Measurements from ENCODE around the gene ITPR3.

ITPR3 gene

DNA sequence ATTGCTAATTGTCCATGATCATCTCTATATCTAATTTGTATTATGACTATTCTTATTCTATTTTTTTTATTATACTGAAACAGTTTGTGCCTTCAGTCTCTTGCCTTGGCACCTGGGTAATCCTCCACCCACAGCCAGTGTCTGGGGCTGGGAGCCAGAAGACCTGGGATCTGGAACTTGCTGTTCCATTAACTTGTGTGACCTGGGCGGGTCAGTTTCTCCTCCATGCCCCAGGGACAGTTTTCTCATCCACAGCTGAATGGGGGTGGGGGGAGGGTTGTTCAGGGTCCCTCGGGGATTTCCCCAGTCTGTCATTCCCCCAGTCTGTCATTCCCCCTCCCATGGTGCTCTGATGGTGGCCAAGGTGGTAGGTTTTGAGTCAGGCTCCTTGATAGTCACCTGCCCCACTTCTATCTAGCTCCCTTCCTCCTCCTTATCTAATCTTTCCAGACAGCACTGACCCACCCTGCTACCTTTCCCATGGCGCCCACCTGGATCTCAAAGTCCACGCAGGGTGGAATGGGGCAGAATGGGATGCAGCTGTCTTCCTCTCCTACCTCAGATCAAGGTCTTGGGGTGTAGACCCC, 10.9 kb downstream of the ITPR3 start:
- Histone ChIP-seq H3K27ac (ENCODE audit: low read length) (peak overlapping the region; percentile 63), H3K27me3 (ENCODE audit: low read depth, low read length) (no peaks in the 10 kb centered on the region), H3K4me3 (ENCODE audit: low read depth in 1 of 2, low read length in 2 of 2) (no peak overlapping the region), H3K36me3 (ENCODE audit: control insufficient read depth in 1 of 2, insufficient read depth in 2 of 2, low read length in 2 of 2) (no peaks in the 10 kb centered on the region), H3K9me3 (ENCODE audit: control insufficient read depth in 1 of 2, low read length in 2 of 2) (no peaks in the 10 kb centered on the region), H3K4me1 (ENCODE audit: control insufficient read depth in 1 of 2, insufficient read depth in 2 of 2, low read length in 2 of 2) (peaks cover 7 to 24% of the 10 kb centered on the region in 2 donors)

GRCh38 chr6:33632558-33633039, 11.5 kb downstream of the ITPR3 start:
- no peaks in the 10 kb centered on the region for H3K27me3 ChIP-seq (ENCODE audit: low read depth, low read length)
- H3K9me3 ChIP-seq (ENCODE audit: control insufficient read depth in 1 of 2, low read length in 2 of 2): no peaks in the 10 kb centered on the region
- peaks cover 7 to 24% of the 10 kb centered on the region in 2 donors for H3K4me1 ChIP-seq (ENCODE audit: control insufficient read depth in 1 of 2, insufficient read depth in 2 of 2, low read length in 2 of 2)
- H3K27ac ChIP-seq (ENCODE audit: low read length): peak overlapping the region; percentile 63
- peak overlapping the region in 1 of 2 donors; percentile 26 for H3K4me3 ChIP-seq (ENCODE audit: low read depth in 1 of 2, low read length in 2 of 2)
- H3K36me3 ChIP-seq (ENCODE audit: control insufficient read depth in 1 of 2, insufficient read depth in 2 of 2, low read length in 2 of 2): no peaks in the 10 kb centered on the region

GRCh38 chr6:33633084-33633461, 12.0 kb downstream of the ITPR3 start:
- peaks cover 7 to 21% of the 10 kb centered on the region in 2 donors for H3K4me1 ChIP-seq (ENCODE audit: control insufficient read depth in 1 of 2, insufficient read depth in 2 of 2, low read length in 2 of 2)
- H3K4me3 ChIP-seq (ENCODE audit: low read depth in 1 of 2, low read length in 2 of 2): peak overlapping the region; percentile 26 to 53
- H3K27ac ChIP-seq (ENCODE audit: low read length): peak overlapping the region; percentile 63
- H3K9me3 ChIP-seq (ENCODE audit: control insufficient read depth in 1 of 2, low read length in 2 of 2): no peaks in the 10 kb centered on the region
- H3K27me3 ChIP-seq (ENCODE audit: low read depth, low read length): no peaks in the 10 kb centered on the region
- no peaks in the 10 kb centered on the region for H3K36me3 ChIP-seq (ENCODE audit: control insufficient read depth in 1 of 2, insufficient read depth in 2 of 2, low read length in 2 of 2)

- no peaks in the 10 kb centered on the region for H3K36me3 ChIP-seq (ENCODE audit: control insufficient read depth in 1 of 2, insufficient read depth in 2 of 2, low read length in 2 of 2)
- H3K4me1 ChIP-seq (ENCODE audit: control insufficient read depth in 1 of 2, insufficient read depth in 2 of 2, low read length in 2 of 2): peaks cover 7 to 16% of the 10 kb centered on the region in 2 donors
- H3K4me3 ChIP-seq (ENCODE audit: low read depth in 1 of 2, low read length in 2 of 2): peak overlapping the region; percentile 55
- H3K27me3 ChIP-seq (ENCODE audit: low read depth, low read length): no peaks in the 10 kb centered on the region
- no peaks in the 10 kb centered on the region for H3K9me3 ChIP-seq (ENCODE audit: control insufficient read depth in 1 of 2, low read length in 2 of 2)
- no peak overlapping the region for H3K27ac ChIP-seq (ENCODE audit: low read length)
These were observed 12.5 kb downstream of the ITPR3 start for GRCh38 chr6:33633462-33634158.

DNA sequence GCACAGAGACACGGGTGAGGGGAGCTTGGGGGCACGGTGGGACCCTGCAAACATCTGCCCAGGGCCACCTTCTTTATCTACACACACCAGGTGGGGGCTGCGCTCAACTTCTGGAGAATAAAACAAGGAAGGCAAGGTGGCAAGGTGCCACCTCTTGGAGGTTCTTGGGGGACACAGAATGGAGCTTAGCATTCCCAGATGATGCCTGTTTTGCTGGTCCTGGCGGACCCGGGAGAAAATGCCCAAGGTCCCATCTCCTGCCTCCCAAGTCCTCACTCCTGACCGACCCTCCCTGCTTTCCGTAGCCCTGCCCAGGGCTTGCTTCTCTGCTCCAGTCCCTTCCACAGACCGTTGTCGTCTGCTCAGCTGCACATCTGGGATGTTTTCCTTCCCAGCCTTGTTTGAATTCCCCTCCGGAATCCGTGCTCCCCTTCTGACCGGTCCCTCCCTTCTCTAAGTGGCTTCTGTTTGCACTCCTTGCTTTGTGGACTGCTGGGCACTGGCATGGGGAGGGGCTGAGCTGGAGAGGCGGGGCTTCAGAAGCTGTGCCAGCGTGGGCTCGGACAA, 13.1 kb downstream of the ITPR3 start:
- Histone ChIP-seq H3K4me3 (ENCODE audit: low read depth in 1 of 2, low read length in 2 of 2) (peak overlapping the region; percentile 55), H3K9me3 (ENCODE audit: control insufficient read depth in 1 of 2, low read length in 2 of 2) (no peaks in the 10 kb centered on the region), H3K27me3 (ENCODE audit: low read depth, low read length) (no peaks in the 10 kb centered on the region), H3K4me1 (ENCODE audit: control insufficient read depth in 1 of 2, insufficient read depth in 2 of 2, low read length in 2 of 2) (peaks cover 7 to 16% of the 10 kb centered on the region in 2 donors), H3K27ac (ENCODE audit: low read length) (no peak overlapping the region), H3K36me3 (ENCODE audit: control insufficient read depth in 1 of 2, insufficient read depth in 2 of 2, low read length in 2 of 2) (no peaks in the 10 kb centered on the region)

GRCh38 chr6:33634946-33635345, 13.8 kb downstream of the ITPR3 start:
- Histone ChIP-seq H3K36me3 (ENCODE audit: control insufficient read depth in 1 of 2, insufficient read depth in 2 of 2, low read length in 2 of 2) (no peaks in the 10 kb centered on the region), H3K27me3 (ENCODE audit: low read depth, low read length) (no peaks in the 10 kb centered on the region), H3K9me3 (ENCODE audit: control insufficient read depth in 1 of 2, low read length in 2 of 2) (no peaks in the 10 kb centered on the region), H3K4me3 (ENCODE audit: low read depth in 1 of 2, low read length in 2 of 2) (peak overlapping the region in 1 of 2 donors; percentile 55), H3K4me1 (ENCODE audit: control insufficient read depth in 1 of 2, insufficient read depth in 2 of 2, low read length in 2 of 2) (peaks cover 7 to 16% of the 10 kb centered on the region in 2 donors), H3K27ac (ENCODE audit: low read length) (no peak overlapping the region)

DNA sequence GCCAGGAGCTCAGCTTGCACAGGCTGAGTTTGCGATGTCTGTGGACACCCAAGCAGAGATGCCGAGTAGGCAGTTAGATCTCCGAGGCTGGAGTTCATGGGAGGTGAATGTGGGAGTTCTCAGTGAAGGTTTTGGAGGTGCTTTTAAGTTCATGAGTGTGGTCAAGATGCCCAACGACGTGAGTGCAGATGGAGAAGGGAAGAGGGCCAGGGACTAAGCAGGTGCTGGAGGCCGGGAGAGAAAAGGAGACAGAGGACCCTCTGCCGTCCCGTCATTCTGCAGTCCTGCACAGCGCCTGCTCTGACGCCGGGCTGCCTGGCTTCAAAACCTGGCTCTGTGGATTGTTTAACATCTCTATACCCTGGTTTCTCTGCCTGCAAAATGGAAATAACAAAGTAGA, 15.5 kb downstream of the ITPR3 start:
- Histone ChIP-seq H3K36me3 (ENCODE audit: control insufficient read depth in 1 of 2, insufficient read depth in 2 of 2, low read length in 2 of 2) (no peaks in the 10 kb centered on the region), H3K4me1 (ENCODE audit: control insufficient read depth in 1 of 2, insufficient read depth in 2 of 2, low read length in 2 of 2) (peaks cover 7 to 20% of the 10 kb centered on the region in 2 donors), H3K27me3 (ENCODE audit: low read depth, low read length) (no peaks in the 10 kb centered on the region), H3K9me3 (ENCODE audit: control insufficient read depth in 1 of 2, low read length in 2 of 2) (no peaks in the 10 kb centered on the region), H3K27ac (ENCODE audit: low read length) (no peak overlapping the region), H3K4me3 (ENCODE audit: low read depth in 1 of 2, low read length in 2 of 2) (no peak overlapping the region)

- H3K9me3 ChIP-seq (ENCODE audit: control insufficient read depth in 1 of 2, low read length in 2 of 2): no peaks in the 10 kb centered on the region
- no peak overlapping the region for H3K27ac ChIP-seq (ENCODE audit: low read length)
- peaks cover 5 to 31% of the 10 kb centered on the region in 2 donors for H3K4me1 ChIP-seq (ENCODE audit: control insufficient read depth in 1 of 2, insufficient read depth in 2 of 2, low read length in 2 of 2)
- no peaks in the 10 kb centered on the region for H3K27me3 ChIP-seq (ENCODE audit: low read depth, low read length)
- no peaks in the 10 kb centered on the region for H3K36me3 ChIP-seq (ENCODE audit: control insufficient read depth in 1 of 2, insufficient read depth in 2 of 2, low read length in 2 of 2)
- H3K4me3 ChIP-seq (ENCODE audit: low read depth in 1 of 2, low read length in 2 of 2): no peak overlapping the region
These were observed 17.4 kb downstream of the ITPR3 start for GRCh38 chr6:33638556-33638955.

- Histone ChIP-seq H3K4me1 (ENCODE audit: control insufficient read depth in 1 of 2, insufficient read depth in 2 of 2, low read length in 2 of 2) (peaks cover 0 to 23% of the 10 kb centered on the region in 2 donors), H3K27ac (ENCODE audit: low read length) (no peak overlapping the region), H3K27me3 (ENCODE audit: low read depth, low read length) (no peaks in the 10 kb centered on the region)
These were observed 18.4 kb downstream of the ITPR3 start for GRCh38 chr6:33639559-33639958.

GRCh38 chr6:33640361-33640760, 19.2 kb downstream of the ITPR3 start:
- Histone ChIP-seq H3K36me3 (ENCODE audit: control insufficient read depth in 1 of 2, insufficient read depth in 2 of 2, low read length in 2 of 2) (no peaks in the 10 kb centered on the region), H3K27me3 (ENCODE audit: low read depth, low read length) (no peaks in the 10 kb centered on the region), H3K9me3 (ENCODE audit: control insufficient read depth in 1 of 2, low read length in 2 of 2) (no peaks in the 10 kb centered on the region), H3K27ac (ENCODE audit: low read length) (no peak overlapping the region), H3K4me3 (ENCODE audit: low read depth in 1 of 2, low read length in 2 of 2) (no peak overlapping the region), H3K4me1 (ENCODE audit: control insufficient read depth in 1 of 2, insufficient read depth in 2 of 2, low read length in 2 of 2) (peaks cover 0 to 21% of the 10 kb centered on the region in 2 donors)

More at GRCh38 chr6:33639559-33639958, 18.4 kb downstream of the ITPR3 start:
- H3K9me3 ChIP-seq (ENCODE audit: control insufficient read depth in 1 of 2, low read length in 2 of 2): no peaks in the 10 kb centered on the region
- H3K36me3 ChIP-seq (ENCODE audit: control insufficient read depth in 1 of 2, insufficient read depth in 2 of 2, low read length in 2 of 2): no peaks in the 10 kb centered on the region
- no peak overlapping the region for H3K4me3 ChIP-seq (ENCODE audit: low read depth in 1 of 2, low read length in 2 of 2)

DNA sequence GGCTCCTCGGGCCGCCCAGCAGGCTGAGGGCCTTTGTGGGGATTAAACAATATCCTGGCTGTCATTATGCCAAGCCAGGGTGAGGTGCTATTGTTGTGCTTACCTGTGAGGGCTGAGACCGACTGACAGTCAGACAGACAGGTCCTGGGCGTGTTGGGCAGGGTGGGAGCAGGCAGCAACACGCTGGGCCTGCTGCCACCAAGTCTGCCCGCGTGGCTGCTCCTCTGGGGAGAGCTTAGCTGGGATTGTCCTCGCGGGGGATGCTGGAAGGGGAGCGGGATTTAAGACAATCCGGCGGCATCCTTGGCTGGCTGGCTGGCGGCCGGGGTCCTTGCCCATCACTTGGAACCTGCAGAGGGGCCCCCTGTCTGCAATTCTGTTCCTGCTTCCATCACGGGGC, 20.0 kb downstream of the ITPR3 start:
- no peak overlapping the region for H3K4me3 ChIP-seq (ENCODE audit: low read depth in 1 of 2, low read length in 2 of 2)
- H3K9me3 ChIP-seq (ENCODE audit: control insufficient read depth in 1 of 2, low read length in 2 of 2): no peaks in the 10 kb centered on the region
- H3K4me1 ChIP-seq (ENCODE audit: control insufficient read depth in 1 of 2, insufficient read depth in 2 of 2, low read length in 2 of 2): peaks cover 0 to 21% of the 10 kb centered on the region in 2 donors
- H3K27me3 ChIP-seq (ENCODE audit: low read depth, low read length): no peaks in the 10 kb centered on the region
- H3K36me3 ChIP-seq (ENCODE audit: control insufficient read depth in 1 of 2, insufficient read depth in 2 of 2, low read length in 2 of 2): no peaks in the 10 kb centered on the region
- H3K27ac ChIP-seq (ENCODE audit: low read length): no peak overlapping the region
